Mucosa of rectum (tissue), 2 donors: ENCODE data around the gene HMCN1.

Experiments used
- H3K27ac ChIP-seq, 2 donors: one replicate each; pipeline ENCODE4 v1.7.0; 2013; ENCODE audit warnings: inconsistent platforms in 2 of 2, low read depth in 2 of 2, low read length in 2 of 2
- H3K27me3 ChIP-seq, 2 donors: one replicate each; pipeline ENCODE4 v1.7.0; 2013; ENCODE audit warnings: low read length in 2 of 2; ENCODE audit not compliant: control insufficient read depth in 2 of 2, insufficient read depth in 2 of 2
- H3K36me3 ChIP-seq, 2 donors: one replicate each; pipeline ENCODE4 v1.7.0; 2013; ENCODE audit warnings: low read length in 2 of 2; ENCODE audit not compliant: control insufficient read depth in 2 of 2, insufficient read depth in 2 of 2
- H3K4me1 ChIP-seq, 2 donors: one replicate each; pipeline ENCODE4 v1.7.0; 2013; ENCODE audit warnings: low read length in 2 of 2, mild to moderate bottlenecking in 1 of 2; ENCODE audit not compliant: control insufficient read depth in 2 of 2, insufficient read depth in 2 of 2
- H3K4me3 ChIP-seq, 2 donors: one replicate each; pipeline ENCODE4 v1.7.0; 2013; ENCODE audit warnings: low read length in 2 of 2
- H3K9ac ChIP-seq, 2 donors: one replicate each; pipeline ENCODE4 v1.7.0; 2013; ENCODE audit warnings: low read length in 2 of 2, low read depth in 1 of 2, mild to moderate bottlenecking in 1 of 2
- H3K9me3 ChIP-seq, 2 donors: one replicate each; pipeline ENCODE4 v1.7.0; 2013; ENCODE audit warnings: low read length in 2 of 2; ENCODE audit not compliant: control insufficient read depth in 2 of 2
- donor health status: healthy.
- donor health status: Normal muscosa, but diverticular disease.

HMCN1 gene

DNA sequence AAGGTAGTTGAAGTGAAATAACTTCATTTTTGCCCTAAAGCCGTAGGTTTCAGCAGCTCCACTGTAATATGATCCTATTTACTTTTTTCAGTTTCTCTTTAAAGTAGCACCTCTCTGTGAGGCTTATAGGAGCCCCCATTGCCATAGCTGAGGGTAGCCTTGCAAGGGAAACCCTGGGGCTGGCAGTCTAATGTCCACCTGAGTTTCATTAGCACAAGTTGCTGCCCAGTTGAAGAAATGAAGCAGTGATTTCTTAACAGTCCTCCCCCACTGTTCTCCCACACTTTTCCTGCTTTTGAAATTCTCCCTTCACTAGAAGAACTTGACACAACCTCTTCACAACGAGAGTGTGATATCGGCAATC, 1.5 kb downstream of the HMCN1 start:
- Histone ChIP-seq H3K4me3 (peak overlapping the region; percentile 33 to 74), H3K4me1 (peaks cover 6 to 9% of the 10 kb centered on the region in 2 donors), H3K27me3 (peaks cover 8 to 25% of the 10 kb centered on the region in 2 donors), H3K36me3 (no peaks in the 10 kb centered on the region), H3K27ac (no peak overlapping the region), H3K9me3 (peaks cover 0 to under 1% of the 10 kb centered on the region in 2 donors), H3K9ac (no peak overlapping the region)

GRCh38 chr1:185739967-185740366, 5.8 kb downstream of the HMCN1 start:
- H3K4me3 ChIP-seq = no peak overlapping the region
- no peaks in the 10 kb centered on the region for H3K9me3 ChIP-seq
- H3K36me3 ChIP-seq = no peaks in the 10 kb centered on the region
- H3K4me1 ChIP-seq = no peaks in the 10 kb centered on the region
- H3K27me3 ChIP-seq = peaks cover 0 to 9% of the 10 kb centered on the region in 2 donors
- no peak overlapping the region for H3K27ac ChIP-seq
- no peak overlapping the region for H3K9ac ChIP-seq

DNA sequence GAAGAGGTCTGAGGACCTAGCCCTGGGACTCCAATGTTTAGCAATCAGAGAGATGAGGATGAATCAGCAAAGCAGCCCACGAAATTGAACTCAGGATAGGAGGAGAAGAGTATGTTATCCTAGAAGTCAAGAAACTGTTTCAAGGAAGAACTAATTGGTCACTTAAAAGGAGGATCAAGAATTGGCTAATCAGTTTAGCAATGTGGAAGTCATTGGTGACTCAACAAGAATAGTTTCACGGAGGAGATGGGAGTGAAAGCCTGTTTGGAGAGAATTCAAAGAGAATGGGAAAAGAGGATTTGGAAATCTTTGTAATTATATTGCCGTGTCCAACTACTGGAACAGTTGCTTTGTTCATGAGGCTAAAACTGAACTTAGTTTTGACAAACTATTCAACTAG, 7.4 kb downstream of the HMCN1 start:
- Histone ChIP-seq H3K9me3 (no peaks in the 10 kb centered on the region), H3K27me3 (no peaks in the 10 kb centered on the region), H3K9ac (no peak overlapping the region), H3K36me3 (no peaks in the 10 kb centered on the region), H3K4me3 (no peak overlapping the region), H3K4me1 (no peaks in the 10 kb centered on the region), H3K27ac (no peak overlapping the region)

GRCh38 chr1:185742403-185742802, 8.2 kb downstream of the HMCN1 start:
- Histone ChIP-seq H3K4me1 (no peaks in the 10 kb centered on the region), H3K27ac (no peak overlapping the region), H3K9me3 (no peaks in the 10 kb centered on the region), H3K27me3 (no peaks in the 10 kb centered on the region), H3K36me3 (no peaks in the 10 kb centered on the region), H3K4me3 (no peak overlapping the region), H3K9ac (no peak overlapping the region)

- H3K27ac ChIP-seq = no peak overlapping the region
- no peaks in the 10 kb centered on the region for H3K36me3 ChIP-seq
- no peaks in the 10 kb centered on the region for H3K9me3 ChIP-seq
- H3K4me3 ChIP-seq = no peak overlapping the region
- H3K9ac ChIP-seq = no peak overlapping the region
- no peaks in the 10 kb centered on the region for H3K4me1 ChIP-seq
- H3K27me3 ChIP-seq = no peaks in the 10 kb centered on the region
These were observed 11.0 kb downstream of the HMCN1 start for GRCh38 chr1:185745165-185745564.

GRCh38 chr1:185759061-185759460, 24.9 kb downstream of the HMCN1 start:
- no peaks in the 10 kb centered on the region for H3K27me3 ChIP-seq
- H3K4me3 ChIP-seq = no peak overlapping the region
- H3K4me1 ChIP-seq = no peaks in the 10 kb centered on the region
- no peaks in the 10 kb centered on the region for H3K36me3 ChIP-seq
- no peak overlapping the region for H3K27ac ChIP-seq
- no peak overlapping the region for H3K9ac ChIP-seq
- no peaks in the 10 kb centered on the region for H3K9me3 ChIP-seq

GRCh38 chr1:185761841-185762240, 27.6 kb downstream of the HMCN1 start:
- no peak overlapping the region for H3K9ac ChIP-seq
- no peak overlapping the region for H3K4me3 ChIP-seq

DNA sequence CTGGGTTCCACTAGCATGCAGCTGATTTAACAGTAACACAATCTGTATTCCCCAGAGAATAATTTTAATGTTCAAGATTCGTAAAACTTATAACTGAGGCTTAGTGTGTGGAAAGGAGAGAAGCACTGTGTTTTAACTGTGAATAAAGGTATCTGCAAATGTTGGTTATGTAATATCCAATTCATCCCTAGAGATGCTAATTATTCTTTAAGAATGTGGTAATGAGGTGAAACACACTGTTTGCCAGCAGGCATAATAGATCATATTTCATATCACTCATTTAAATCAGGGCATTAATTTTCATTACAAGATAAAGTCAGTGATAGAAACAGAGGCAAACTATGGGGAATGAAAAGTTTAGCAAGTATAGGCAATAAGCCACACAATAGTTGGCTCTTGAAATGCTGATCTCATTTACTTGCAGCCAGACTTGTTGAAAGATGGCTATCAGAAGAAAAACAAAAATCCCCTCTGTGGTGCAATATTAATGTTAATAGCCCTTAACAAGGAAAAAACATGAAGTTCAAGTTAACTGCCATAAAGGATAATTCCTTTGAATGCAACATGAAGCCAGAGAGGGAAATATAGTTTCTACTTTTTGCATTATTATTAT, 33.4 kb downstream of the HMCN1 start:
- H3K4me1 ChIP-seq = no peaks in the 10 kb centered on the region
- no peak overlapping the region for H3K27ac ChIP-seq
- no peak overlapping the region for H3K4me3 ChIP-seq
- no peaks in the 10 kb centered on the region for H3K27me3 ChIP-seq
- no peaks in the 10 kb centered on the region for H3K9me3 ChIP-seq
- no peak overlapping the region for H3K9ac ChIP-seq
- no peaks in the 10 kb centered on the region for H3K36me3 ChIP-seq

More at GRCh38 chr1:185761841-185762240, 27.6 kb downstream of the HMCN1 start:
- Histone ChIP-seq H3K4me1 (no peaks in the 10 kb centered on the region), H3K27me3 (no peaks in the 10 kb centered on the region), H3K36me3 (no peaks in the 10 kb centered on the region), H3K9me3 (no peaks in the 10 kb centered on the region), H3K27ac (no peak overlapping the region)

DNA sequence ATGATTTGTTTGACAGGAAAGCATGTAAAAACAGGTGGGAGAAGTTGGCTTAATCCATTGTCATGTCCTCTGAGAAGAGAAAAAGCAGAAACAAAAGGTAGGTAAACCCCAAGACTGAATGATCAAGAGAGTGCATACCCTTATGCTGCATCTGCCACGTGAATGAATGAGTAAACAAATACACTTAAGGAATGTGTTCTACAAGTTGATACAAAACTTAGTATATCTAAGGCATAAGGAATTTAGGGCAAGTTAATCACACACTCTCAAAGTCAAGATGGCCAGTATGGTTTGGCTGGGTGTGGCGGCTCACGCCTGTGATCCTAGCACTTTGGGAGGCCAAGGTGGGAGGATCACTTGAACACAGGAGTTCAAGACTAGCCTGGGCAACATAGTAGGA, 34.2 kb downstream of the HMCN1 start:
- no peak overlapping the region for H3K27ac ChIP-seq
- H3K4me1 ChIP-seq = no peaks in the 10 kb centered on the region
- H3K9ac ChIP-seq = no peak overlapping the region
- H3K4me3 ChIP-seq = no peak overlapping the region
- no peaks in the 10 kb centered on the region for H3K27me3 ChIP-seq
- H3K36me3 ChIP-seq = no peaks in the 10 kb centered on the region
- H3K9me3 ChIP-seq = no peaks in the 10 kb centered on the region

DNA sequence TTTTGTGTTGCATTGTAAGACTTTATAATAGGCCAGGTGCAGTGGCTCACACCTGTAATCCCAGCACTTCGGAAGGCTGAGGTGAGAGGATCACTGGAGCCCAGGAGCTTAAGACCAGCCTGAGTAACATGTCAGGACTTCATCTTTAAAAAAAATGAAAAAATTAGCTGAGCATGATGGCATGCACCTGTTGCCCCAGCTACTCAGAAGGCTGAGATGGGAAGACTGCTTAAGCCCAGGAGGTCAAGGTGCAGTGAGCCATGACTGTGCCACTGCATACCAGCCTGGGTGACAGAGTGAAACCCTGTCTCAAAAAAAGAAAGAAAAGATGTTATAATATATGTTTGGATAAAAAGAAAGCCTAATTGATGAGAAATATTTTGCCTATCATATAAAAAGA, 34.9 kb downstream of the HMCN1 start:
- H3K4me3 ChIP-seq = no peak overlapping the region
- H3K4me1 ChIP-seq = no peaks in the 10 kb centered on the region
- H3K9me3 ChIP-seq = no peaks in the 10 kb centered on the region
- no peaks in the 10 kb centered on the region for H3K27me3 ChIP-seq
- H3K36me3 ChIP-seq = no peaks in the 10 kb centered on the region
- no peak overlapping the region for H3K9ac ChIP-seq
- no peak overlapping the region for H3K27ac ChIP-seq

GRCh38 chr1:185774394-185774793, 40.2 kb downstream of the HMCN1 start:
- Histone ChIP-seq H3K4me1 (no peaks in the 10 kb centered on the region), H3K36me3 (no peaks in the 10 kb centered on the region), H3K9me3 (no peaks in the 10 kb centered on the region), H3K27me3 (no peaks in the 10 kb centered on the region), H3K9ac (no peak overlapping the region), H3K4me3 (no peak overlapping the region), H3K27ac (no peak overlapping the region)
